Adipose tissue (tissue), 3 donors: ENCODE measurements around the gene SYCE1L. TPM values are rescaled to one million over a fixed set of nuclear protein-coding genes. Genes with fewer than 3 reads are reported as not detected.
"Not testable (repeated sequence)": the region's sequence is repeated elsewhere in the genome, so short reads cannot be mapped to it uniquely, and the experiment has no call there.

Source experiments
- H3K27ac ChIP-seq: one replicate; pipeline ENCODE4 v1.5.1; 2013; ENCODE audit warnings: low read depth, low read length
- WGBS, 3 donors: extraction: QIAGEN DNeasy Blood & Tissue Kit; methylation state at CpG; one replicate each; pipeline ENCODE4 v1.1.7; 2013; 5-methylcytosine and 5-hydroxymethylcytosine counted together
- polyA plus RNA-seq, 3 donors: library from polyadenylated mRNA; stranded (reverse); fragments of 200-250 nt; gene quantifications; one replicate each; pipeline ENCODE4 v1.2.3, GENCODE V29; 2013
- donor health status: healthy with polysubstance abuse.
- donor health status: Bipolar disorder and iron deficiency.
- donor health status: healthy.

Gene SYCE1L
- polyA plus RNA-seq, 3 donors, result 0.68 to 6.9 (median 1.2) TPM

DNA sequence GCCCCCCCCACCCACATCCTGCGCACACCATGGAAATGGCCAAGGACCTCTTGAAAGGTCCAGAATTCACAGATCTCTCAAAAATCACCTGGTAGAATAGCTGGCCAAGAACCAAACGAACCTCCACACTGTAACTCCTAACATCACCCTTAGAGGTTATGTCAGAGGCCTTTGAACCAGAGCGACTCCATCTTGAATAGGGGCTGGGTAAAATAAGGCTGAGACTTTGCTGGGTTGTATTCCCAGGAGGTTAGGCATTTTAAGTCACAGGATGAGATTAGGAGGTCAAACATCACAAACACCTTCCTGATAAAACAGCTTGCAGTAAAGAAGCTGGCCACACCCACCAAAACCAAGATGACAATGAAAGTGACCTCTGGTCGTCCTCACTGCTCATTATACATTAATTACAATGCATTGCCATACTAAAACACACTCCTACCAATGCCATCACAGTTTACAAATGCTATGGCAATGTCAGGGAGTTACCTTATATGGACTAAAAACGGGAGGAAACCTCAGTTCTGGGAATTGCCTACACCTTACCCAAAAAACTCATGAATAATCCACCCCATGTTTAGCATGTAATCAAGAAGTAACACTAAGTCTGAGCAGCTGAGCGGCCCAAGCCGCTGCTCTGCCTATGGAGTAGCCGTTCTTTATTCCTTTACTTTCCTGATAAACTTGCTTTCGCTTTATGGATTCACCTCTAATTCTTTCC lies 34.8 kb downstream of the SYCE1L start:
- WGBS, 3 donors, result 67 to 77% (median 74%) methylated on average over 9 of the region's 9 CpGs

DNA sequence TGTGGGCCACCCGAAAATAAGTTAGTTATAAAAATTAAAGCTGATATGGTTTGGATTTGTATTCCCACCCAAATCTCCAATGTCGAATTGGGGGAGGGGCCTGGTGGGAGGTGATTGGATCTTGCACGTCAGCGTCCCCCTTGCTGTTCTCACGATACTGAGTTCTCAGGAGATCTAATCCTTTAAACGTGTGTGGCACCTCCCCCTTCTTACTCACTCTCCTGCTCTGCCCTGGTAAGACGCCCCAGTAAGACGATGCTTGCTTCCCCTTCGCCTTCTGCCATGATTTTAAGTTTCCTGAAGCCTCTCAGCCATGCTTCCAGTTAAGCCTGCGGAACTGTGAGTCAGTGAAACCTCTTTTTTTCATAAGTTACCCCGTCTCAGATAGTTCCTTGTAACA lies 35.4 kb downstream of the SYCE1L start:
- H3K27ac ChIP-seq, result no peak overlapping the region
- WGBS, 3 donors, result 27 to 37% (median 35%) methylated on average over 11 of the region's 11 CpGs

More for the DNA sequence above, 34.8 kb downstream of the SYCE1L start:
- H3K27ac ChIP-seq, result no peak overlapping the region

DNA sequence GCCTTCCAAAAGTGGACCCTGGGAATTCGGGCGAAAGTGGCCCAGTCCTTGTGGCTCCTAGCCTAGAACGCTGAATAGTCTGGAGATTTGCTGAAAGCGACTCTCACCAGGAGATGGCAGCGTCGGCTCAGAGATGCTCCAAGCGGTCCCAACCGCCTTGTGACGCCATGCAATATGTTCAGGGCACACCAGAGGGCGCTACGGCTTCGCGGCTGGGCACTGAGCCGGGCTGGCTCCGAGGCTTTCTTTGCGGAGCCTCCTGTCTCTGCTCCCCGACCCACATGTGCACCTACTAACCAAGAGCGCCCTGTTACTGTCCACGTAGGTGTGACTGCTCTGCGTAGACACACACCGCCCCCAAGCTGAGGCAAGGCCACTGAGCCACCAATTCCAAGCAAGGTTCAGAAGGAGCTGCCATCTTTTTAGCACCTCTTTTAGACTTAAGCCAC lies 36.9 kb downstream of the SYCE1L start:
- H3K27ac ChIP-seq, result no peak overlapping the region
- 0 to 1% (median 1%) methylated on average over 21 of the region's 21 CpGs for WGBS, 3 donors

DNA sequence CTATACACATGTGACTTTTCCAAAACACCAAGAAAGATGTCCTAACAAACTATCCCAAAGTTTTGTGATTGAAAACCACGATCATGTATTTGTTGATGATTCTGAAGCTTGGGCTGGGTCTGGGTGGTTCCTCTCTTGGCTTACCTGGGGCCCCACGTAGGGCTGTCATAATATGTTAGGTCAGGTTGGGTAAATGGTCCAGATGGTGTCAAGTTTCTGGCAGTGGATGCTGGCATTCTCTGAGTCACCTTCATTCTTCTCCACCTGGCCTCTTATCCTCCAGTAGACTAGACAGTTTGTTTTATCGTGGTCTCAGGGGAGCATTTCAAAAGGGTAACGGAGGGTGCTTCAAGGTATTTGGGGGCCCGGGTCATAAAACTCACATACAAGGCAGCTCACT lies 39.4 kb downstream of the SYCE1L start:
- 76 to 81% (median 78%) methylated on average over 5 of the region's 5 CpGs for WGBS, 3 donors
- H3K27ac ChIP-seq, result no peak overlapping the region

DNA sequence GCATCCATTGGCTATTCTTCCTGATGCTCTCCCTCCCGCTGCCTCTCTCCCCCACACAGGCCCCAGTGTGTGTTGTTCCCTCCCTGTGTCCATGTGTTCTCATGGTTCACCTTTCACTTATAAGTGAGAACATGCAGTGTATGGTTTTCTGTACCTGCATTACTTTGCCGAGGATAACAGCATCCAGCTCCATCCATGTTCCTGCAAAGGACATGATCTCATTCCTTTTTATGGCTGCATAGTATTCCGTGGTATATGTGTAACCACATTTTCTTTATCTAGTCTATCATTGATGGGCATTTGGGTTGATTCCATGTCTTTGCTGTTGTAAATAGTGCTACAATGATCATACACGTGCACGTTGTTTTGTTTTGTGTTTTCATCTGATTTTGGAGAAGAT lies 43.3 kb downstream of the SYCE1L start:
- WGBS, 3 donors, result 84 to 93% (median 92%) methylated on average over 5 of the region's 5 CpGs

DNA sequence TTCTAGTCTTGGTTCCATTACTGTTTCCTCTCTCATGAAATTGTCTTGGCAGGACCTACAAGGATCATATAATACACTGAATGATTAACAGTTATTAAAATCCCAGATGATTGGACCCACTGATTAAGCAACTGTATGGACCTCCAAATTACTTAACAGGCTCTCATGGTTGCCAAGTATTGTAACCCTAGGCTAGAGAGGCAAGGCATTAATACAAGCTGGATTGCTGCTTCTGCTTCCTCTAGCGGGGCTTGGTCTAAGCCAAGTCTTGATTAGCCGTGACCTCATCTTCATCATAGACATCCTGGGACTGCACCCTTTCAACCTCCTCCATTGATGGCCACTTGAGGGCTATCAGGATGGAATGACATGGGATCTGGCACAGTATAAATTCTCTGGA lies 46.9 kb downstream of the SYCE1L start:
- no peak overlapping the region for H3K27ac ChIP-seq
- WGBS, 3 donors, result 55 to 92% (median 70%) methylated on average over 2 of the region's 2 CpGs

More for the DNA sequence above, 43.3 kb downstream of the SYCE1L start:
- H3K27ac ChIP-seq, result not testable (repeated sequence)

DNA sequence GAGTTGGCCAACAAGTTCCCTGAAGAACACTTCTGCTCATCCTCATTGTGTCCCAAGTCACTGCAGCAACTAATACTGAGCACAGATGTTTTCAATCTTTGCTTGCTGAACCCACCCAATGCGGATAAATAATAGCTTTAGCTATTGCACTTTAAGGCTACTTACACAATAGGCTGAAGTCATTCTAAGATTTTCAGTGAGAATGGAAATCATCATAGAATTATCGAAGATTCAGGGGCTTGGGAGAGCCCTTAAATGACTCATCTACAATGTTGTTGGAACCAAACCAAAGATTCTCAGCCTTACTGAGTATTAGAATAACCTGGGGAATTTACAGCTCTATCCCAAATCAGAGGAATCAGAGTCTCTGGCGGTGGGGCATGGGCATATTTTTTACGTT lies 51.2 kb downstream of the SYCE1L start:
- H3K27ac ChIP-seq, result no peak overlapping the region
- WGBS, 3 donors, result 65 to 78% (median 67%) methylated on average over 4 of the region's 4 CpGs

Other genes with a start within 250 kb of the SYCE1L start
- gene MON1B, start 8.2 kb upstream of the SYCE1L start, polyA plus RNA-seq, result 10 to 100 TPM; 12.5 to 22.9 (median 14.2) TPM
- under 1 TPM; 0.02 to 0.79 (median 0.79) TPM for gene ADAMTS18, start 235.6 kb downstream of the SYCE1L start, polyA plus RNA-seq